Transverse colon (tissue), 3 donors: ENCODE measurements around the gene CDC42EP3.

Source experiments
- POLR2A ChIP-seq: fragments of 450-650 bp; IDR thresholded peaks from one replicate; pipeline ENCODE4 v1.6.1; 2016; ENCODE audit warnings: antibody characterized with exemption, mild to moderate bottlenecking, moderate library complexity
- POLR2AphosphoS5 ChIP-seq, 3 donors: sonication (generic); formaldehyde crosslinking; IDR thresholded peaks; one replicate each; pipeline ENCODE4 v1.6.1; 2016; ENCODE audit warnings: antibody characterized with exemption in 3 of 3

GRCh38 chr2:37670378-37671008, 949 bp downstream of the CDC42EP3 start:
- TF ChIP-seq POLR2A (no peak), POLR2AphosphoS5 (IDR thresholded peaks at IDR 0.05) (no peak)
